Transverse colon (tissue), 4 donors: ENCODE measurements around the gene METTL24. TPM values are rescaled to one million over a fixed set of nuclear protein-coding genes. Genes with fewer than 3 reads are reported as not detected.
A peak's percentile ranks its signal among the peaks of the same experiment; 100 is the strongest.

Source experiments
- DNase-seq: peaks from one replicate; pipeline ENCODE4 v3.0.0-alpha.2; 2019
- H3K27ac ChIP-seq, 4 donors: fragments of 200-600 bp; sonication (generic); 2 replicates each; pipeline ENCODE4 v1.5.1; 2016 to 2018; ENCODE audit warnings: inconsistent platforms in 4 of 4
- H3K27me3 ChIP-seq: fragments of 200-600 bp; sonication (generic); 2 replicates; pipeline ENCODE4 v1.5.1; 2017; ENCODE audit warnings: inconsistent platforms
- H3K36me3 ChIP-seq, 4 donors: fragments of 200-600 bp; sonication (generic); 2 replicates each; pipeline ENCODE4 v1.5.1; 2017 to 2019; ENCODE audit warnings: inconsistent platforms in 4 of 4
- H3K4me1 ChIP-seq, 4 donors: fragments of 200-600 bp; sonication (generic); 2 replicates each; pipeline ENCODE4 v1.5.1; 2017 to 2020; ENCODE audit warnings: inconsistent platforms in 4 of 4
- H3K4me3 ChIP-seq, 4 donors: fragments of 200-600 bp; sonication (generic); 1 replicate in 1 of 4; 2 replicates in 3 of 4; pipeline versions ENCODE4 v1.5.1 to v1.6.1; 2017 to 2019; ENCODE audit warnings: inconsistent platforms in 4 of 4
- H3K9me3 ChIP-seq, 2 donors: fragments of 200-600 bp; sonication (generic); 2 replicates each; pipeline ENCODE4 v1.5.1; 2017 to 2019; ENCODE audit warnings: inconsistent platforms in 2 of 2
- EP300 ChIP-seq: sonication (generic); formaldehyde crosslinking; IDR thresholded peaks from one replicate; pipeline ENCODE4 v1.6.1; 2017; ENCODE audit warnings: antibody characterized with exemption, low read depth
- POLR2A ChIP-seq: fragments of 450-650 bp; IDR thresholded peaks from one replicate; pipeline ENCODE4 v1.6.1; 2016; ENCODE audit warnings: antibody characterized with exemption, mild to moderate bottlenecking, moderate library complexity
- POLR2AphosphoS5 ChIP-seq, 3 donors: sonication (generic); formaldehyde crosslinking; IDR thresholded peaks; one replicate each; pipeline ENCODE4 v1.6.1; 2016; ENCODE audit warnings: antibody characterized with exemption in 3 of 3
- WGBS, 2 donors: methylation state at CpG; one replicate each; pipeline ENCODE4 v1.1.5; 2018; ENCODE audit warnings: low coverage in 1 of 2; 5-methylcytosine and 5-hydroxymethylcytosine counted together
- in situ Hi-C, 4 donors: fragments of 200-750 bp; cut with MboI; loops; one replicate each; pipeline versions ENCODE4 v1.15.0 to v1.15.1; 2017; ENCODE audit warnings: low sequenced_read_pairs in 3 of 4, low pct_ligation_motif_present in 1 of 4, low pct_unique_long_range_greater_than_20kb in 1 of 4
- intact Hi-C: fragments of 100-400 bp; cut with DNase I; formaldehyde crosslinking; loops from one replicate; pipeline ENCODE4 v1.15.1; 2023; ENCODE audit warnings: low total_unique reads
- total RNA-seq, 4 donors: library from RNA; depleted of rRNA; stranded (reverse); fragments of >200 nt; gene quantifications; one replicate each; pipeline ENCODE4 v1.1.0, GENCODE V29; 2016
- TF ChIP-seq, protein P1 (sequence below), 5 experiments: fragments of 200-600 bp in 3 of 5; fragments of 450-650 bp in 2 of 5; sonication (generic) in 3 of 5; IDR thresholded peaks; 1 replicate in 2 of 5; 2 replicates in 3 of 5; pipeline ENCODE4 v1.5.1; 2016 to 2017; ENCODE audit warnings: antibody characterized with exemption in 5 of 5, inconsistent platforms in 3 of 5, mild to moderate bottlenecking in 2 of 5, moderate library complexity in 1 of 5

The METTL24 gene
- total RNA-seq, 4 donors from 2014 or later: 1.4 to 59.9 (median 14.7) TPM

DNA sequence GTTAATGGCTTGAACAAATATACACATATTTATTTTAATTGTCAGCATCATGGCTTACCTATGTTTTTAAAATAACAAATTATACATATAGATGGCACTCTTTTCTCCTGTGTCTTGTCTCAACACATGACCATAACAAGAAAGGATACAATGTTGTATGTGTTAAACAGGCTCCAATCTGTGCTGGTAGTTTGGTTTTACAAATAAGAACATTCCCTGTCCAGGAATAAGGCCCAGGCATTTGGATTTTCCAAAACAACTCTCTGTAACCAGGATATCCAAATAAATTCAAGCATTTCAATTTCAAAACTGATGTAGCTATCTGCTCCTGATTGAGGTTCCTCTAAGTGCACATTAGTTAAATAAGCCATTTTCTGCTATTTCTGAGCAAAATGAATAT is 17.1 kb downstream of the METTL24 start:
- Histone ChIP-seq H3K9me3 (no peaks in the 10 kb centered on the region), H3K4me3 (no peak overlapping the region), H3K27ac (peak overlapping the region; percentile 13 to 68 (median 42)), H3K4me1 (peaks cover 0 to 8% (median 0%) of the 10 kb centered on the region in 4 donors), H3K36me3 (no peaks in the 10 kb centered on the region), H3K27me3 (no peaks in the 10 kb centered on the region)
- no peak for DNase-seq
- in situ Hi-C loops (no loop called here), intact Hi-C loops (no loop called here)
- TF ChIP-seq, protein P1, sequence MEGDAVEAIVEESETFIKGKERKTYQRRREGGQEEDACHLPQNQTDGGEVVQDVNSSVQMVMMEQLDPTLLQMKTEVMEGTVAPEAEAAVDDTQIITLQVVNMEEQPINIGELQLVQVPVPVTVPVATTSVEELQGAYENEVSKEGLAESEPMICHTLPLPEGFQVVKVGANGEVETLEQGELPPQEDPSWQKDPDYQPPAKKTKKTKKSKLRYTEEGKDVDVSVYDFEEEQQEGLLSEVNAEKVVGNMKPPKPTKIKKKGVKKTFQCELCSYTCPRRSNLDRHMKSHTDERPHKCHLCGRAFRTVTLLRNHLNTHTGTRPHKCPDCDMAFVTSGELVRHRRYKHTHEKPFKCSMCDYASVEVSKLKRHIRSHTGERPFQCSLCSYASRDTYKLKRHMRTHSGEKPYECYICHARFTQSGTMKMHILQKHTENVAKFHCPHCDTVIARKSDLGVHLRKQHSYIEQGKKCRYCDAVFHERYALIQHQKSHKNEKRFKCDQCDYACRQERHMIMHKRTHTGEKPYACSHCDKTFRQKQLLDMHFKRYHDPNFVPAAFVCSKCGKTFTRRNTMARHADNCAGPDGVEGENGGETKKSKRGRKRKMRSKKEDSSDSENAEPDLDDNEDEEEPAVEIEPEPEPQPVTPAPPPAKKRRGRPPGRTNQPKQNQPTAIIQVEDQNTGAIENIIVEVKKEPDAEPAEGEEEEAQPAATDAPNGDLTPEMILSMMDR (IDR thresholded peaks at IDR 0.05): no peak
- TF ChIP-seq POLR2A (no peak), EP300 (no peak), POLR2AphosphoS5 (IDR thresholded peaks at IDR 0.05) (no peak)

DNA sequence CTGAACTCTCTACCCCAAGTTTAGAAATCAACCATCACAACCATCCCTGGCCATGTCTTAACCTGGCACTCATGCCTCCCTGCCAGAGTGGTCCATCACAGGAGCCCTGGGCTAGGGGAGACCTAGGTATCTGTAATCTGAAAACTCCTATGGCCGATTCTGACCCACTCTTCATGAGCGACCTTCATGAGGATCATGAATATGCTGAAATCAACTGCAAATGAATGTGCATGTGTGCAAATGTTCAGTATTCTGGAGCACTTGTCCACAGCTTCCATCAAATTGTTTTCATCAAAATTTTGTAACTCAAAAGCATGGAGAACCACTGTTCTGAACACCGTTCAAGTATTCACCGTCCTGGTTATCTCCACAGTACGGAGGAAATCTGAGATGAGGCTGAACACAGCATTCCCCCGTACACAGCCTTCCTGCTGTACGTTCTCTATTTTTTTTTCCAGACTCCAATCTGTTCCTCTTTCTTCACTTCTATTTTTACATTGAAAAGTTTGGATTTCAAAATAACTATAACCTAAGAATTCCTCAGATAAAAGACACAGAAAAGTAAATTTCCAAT is 17.7 kb downstream of the METTL24 start:
- Histone ChIP-seq H3K4me1 (peaks cover 0 to 8% (median 0%) of the 10 kb centered on the region in 4 donors), H3K27ac (peak overlapping the region; percentile 13 to 68 (median 42)), H3K4me3 (no peak overlapping the region), H3K36me3 (no peaks in the 10 kb centered on the region), H3K9me3 (no peaks in the 10 kb centered on the region), H3K27me3 (no peaks in the 10 kb centered on the region)
- no peak for DNase-seq
- intact Hi-C loops (no loop called here), in situ Hi-C loops (no loop called here)
- no peak for TF ChIP-seq EP300
- no peak for TF ChIP-seq POLR2AphosphoS5 (IDR thresholded peaks at IDR 0.05)
- TF ChIP-seq POLR2A: no peak
- TF ChIP-seq, protein P1 (IDR thresholded peaks at IDR 0.05): no peak
- WGBS, 2 donors: 60 to 78% methylated on average over 5 to 7 of the region's 7 CpGs

DNA sequence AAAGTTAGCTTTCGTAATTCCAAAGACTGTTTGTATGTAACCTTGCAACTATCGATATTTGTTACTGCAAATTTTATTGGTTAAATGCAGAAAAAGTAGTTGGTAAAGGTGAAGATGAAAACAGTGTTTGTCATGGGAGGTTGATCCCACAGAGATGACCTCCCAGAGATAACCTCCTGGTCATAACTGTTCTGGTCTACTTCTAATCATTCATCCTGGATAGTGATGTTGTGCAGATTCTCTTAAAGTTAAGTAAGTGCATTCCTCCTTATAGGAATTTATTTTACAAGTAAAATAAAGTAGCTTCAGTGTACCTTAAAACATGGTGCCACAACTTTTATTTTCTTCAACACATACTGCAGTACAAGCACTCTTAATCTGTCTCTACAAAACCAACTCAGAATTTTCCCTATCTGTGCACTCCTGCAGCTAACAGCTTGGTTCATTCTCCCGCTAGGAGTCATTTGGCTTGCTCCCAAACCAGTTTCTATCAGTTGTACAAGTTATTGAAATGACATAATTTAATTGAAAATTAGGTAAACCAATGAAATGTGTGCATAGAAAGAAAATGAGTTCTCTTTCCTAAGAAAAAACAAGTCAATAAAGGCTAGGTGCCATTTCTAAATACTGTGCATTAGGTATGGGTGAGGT is 19.2 kb downstream of the METTL24 start:
- no peak overlapping the region for H3K27ac ChIP-seq
- no peaks in the 10 kb centered on the region for H3K36me3 ChIP-seq
- TF ChIP-seq POLR2A: no peak
- TF ChIP-seq POLR2AphosphoS5 (IDR thresholded peaks at IDR 0.05): no peak
- TF ChIP-seq, protein P1 (IDR thresholded peaks at IDR 0.05): no peak
- no peak for TF ChIP-seq EP300
- DNase-seq: no peak
- H3K4me3 ChIP-seq: no peak overlapping the region
- H3K27me3 ChIP-seq: no peaks in the 10 kb centered on the region
- H3K4me1 ChIP-seq: peaks cover 0 to 8% (median 3%) of the 10 kb centered on the region in 4 donors
- no peaks in the 10 kb centered on the region for H3K9me3 ChIP-seq
- intact Hi-C loops: loop anchor here (10.0 kb wide), 1 partner anchor 1084 kb away; no protein-coding TSS in a partner anchor
- in situ Hi-C loops: no loop called here
- 82 to 88% methylated on average over 3 of the region's 3 CpGs for WGBS, 2 donors

DNA sequence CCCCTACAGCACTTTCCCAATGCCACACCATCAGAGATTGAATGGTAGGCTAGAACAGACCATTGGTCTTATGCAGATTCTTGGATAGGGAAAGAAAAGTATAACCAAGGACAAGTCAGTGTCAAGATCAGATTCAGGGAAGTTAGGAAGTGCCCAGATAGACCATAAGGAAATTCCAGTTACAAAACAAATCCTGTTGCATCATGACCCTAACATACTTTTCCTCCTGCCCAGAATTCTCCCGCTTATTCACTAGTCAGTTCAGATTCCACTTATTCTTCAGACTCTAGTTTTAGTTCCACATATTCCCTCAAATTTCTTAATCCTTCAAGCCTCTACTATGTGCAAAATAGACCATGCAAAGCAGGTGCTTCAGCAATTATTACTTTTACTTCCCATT is 20.7 kb downstream of the METTL24 start:
- no peaks in the 10 kb centered on the region for H3K9me3 ChIP-seq
- H3K27ac ChIP-seq: no peak overlapping the region
- intact Hi-C loops (loop anchor here (10.0 kb wide), 1 partner anchor 1083 kb away; no protein-coding TSS in a partner anchor), in situ Hi-C loops (no loop called here)
- H3K27me3 ChIP-seq: no peaks in the 10 kb centered on the region
- no peaks in the 10 kb centered on the region for H3K36me3 ChIP-seq
- no peak for DNase-seq
- no peak overlapping the region for H3K4me3 ChIP-seq
- WGBS, 2 donors: 69% methylated on average over 1 of the region's 1 CpG; no CpG with 5 or more reads in 1 of the 2 donors
- H3K4me1 ChIP-seq: peaks cover 0 to 10% (median 3%) of the 10 kb centered on the region in 4 donors
- TF ChIP-seq, protein P1 (IDR thresholded peaks at IDR 0.05): no peak
- TF ChIP-seq POLR2AphosphoS5 (IDR thresholded peaks at IDR 0.05) (no peak), POLR2A (no peak), EP300 (no peak)
